Chondrocyte (in vitro differentiated cells): Measurements from ENCODE around the gene ACTC1. TPM values are rescaled to one million over a fixed set of nuclear protein-coding genes. Genes with fewer than 3 reads are reported as not detected.

Experiments
- DNase-seq: peaks from one replicate; pipeline ENCODE4 v3.0.0; 2021; ENCODE audit warnings: mixed read lengths, low spot score
- H3K27ac Mint-ChIP-seq: one replicate; pipeline ENCODE4 v1.8.0; 2021; ENCODE audit warnings: mild to moderate bottlenecking, moderate library complexity, mixed read lengths; ENCODE audit not compliant: unreplicated experiment
- H3K27me3 Mint-ChIP-seq: 2 replicates; pipeline ENCODE4 v1.8.0; 2021; ENCODE audit warnings: low read depth, mixed read lengths
- H3K36me3 Mint-ChIP-seq: 2 replicates; pipeline ENCODE4 v1.8.0; 2021; ENCODE audit warnings: low read depth, mixed read lengths
- H3K4me1 Mint-ChIP-seq: 2 replicates; pipeline ENCODE4 v1.8.0; 2021; ENCODE audit warnings: low read depth, mild to moderate bottlenecking, mixed read lengths
- H3K4me3 Mint-ChIP-seq: one replicate; pipeline ENCODE4 v1.8.0; 2021; ENCODE audit warnings: mild to moderate bottlenecking, moderate library complexity, mixed read lengths; ENCODE audit not compliant: unreplicated experiment
- H3K9me3 Mint-ChIP-seq: 2 replicates; pipeline ENCODE4 v1.8.0; 2021; ENCODE audit warnings: low read depth, mixed read lengths
- total RNA-seq: library from RNA; stranded (reverse); gene quantifications from 3 replicates; pipeline ENCODE4 v1.2.1, GENCODE V29; 2021
- TF ChIP-seq, protein P1 (sequence below): fragments of 200-600 bp; sonication (generic); IDR thresholded peaks from 2 replicates; pipeline ENCODE4 v1.5.0; 2021; ENCODE audit warnings: antibody characterized with exemption, mild to moderate bottlenecking, moderate library complexity

Gene ACTC1
- total RNA-seq, 1 donor from 2014 or later: 6.2 TPM

DNA sequence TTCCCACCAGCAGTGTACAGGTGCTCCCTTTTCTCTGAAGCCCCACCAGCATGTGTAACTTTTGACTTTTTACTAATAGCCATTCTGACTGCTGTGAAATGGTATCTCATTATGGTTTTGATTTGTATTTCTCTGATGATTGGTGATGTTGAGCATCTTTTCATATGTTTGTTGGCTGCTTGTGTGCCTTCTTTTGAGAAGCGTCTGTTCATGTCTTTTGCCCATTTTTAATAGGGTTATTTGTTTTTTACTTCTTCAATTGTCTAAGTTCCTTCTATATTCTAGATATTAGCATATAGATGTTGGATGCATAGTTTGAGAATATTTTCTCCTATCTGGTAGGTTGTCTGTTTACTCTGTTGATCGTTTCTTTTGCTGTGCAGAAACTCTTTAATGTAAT, 14.6 kb downstream of the ACTC1 start:
- H3K27ac Mint-ChIP-seq: no peak overlapping the region
- TF ChIP-seq, protein P1, sequence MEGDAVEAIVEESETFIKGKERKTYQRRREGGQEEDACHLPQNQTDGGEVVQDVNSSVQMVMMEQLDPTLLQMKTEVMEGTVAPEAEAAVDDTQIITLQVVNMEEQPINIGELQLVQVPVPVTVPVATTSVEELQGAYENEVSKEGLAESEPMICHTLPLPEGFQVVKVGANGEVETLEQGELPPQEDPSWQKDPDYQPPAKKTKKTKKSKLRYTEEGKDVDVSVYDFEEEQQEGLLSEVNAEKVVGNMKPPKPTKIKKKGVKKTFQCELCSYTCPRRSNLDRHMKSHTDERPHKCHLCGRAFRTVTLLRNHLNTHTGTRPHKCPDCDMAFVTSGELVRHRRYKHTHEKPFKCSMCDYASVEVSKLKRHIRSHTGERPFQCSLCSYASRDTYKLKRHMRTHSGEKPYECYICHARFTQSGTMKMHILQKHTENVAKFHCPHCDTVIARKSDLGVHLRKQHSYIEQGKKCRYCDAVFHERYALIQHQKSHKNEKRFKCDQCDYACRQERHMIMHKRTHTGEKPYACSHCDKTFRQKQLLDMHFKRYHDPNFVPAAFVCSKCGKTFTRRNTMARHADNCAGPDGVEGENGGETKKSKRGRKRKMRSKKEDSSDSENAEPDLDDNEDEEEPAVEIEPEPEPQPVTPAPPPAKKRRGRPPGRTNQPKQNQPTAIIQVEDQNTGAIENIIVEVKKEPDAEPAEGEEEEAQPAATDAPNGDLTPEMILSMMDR: no peak
- peaks cover 18% of the 10 kb centered on the region for H3K9me3 Mint-ChIP-seq
- H3K36me3 Mint-ChIP-seq: no peaks in the 10 kb centered on the region
- no peak overlapping the region for H3K4me3 Mint-ChIP-seq
- DNase-seq: no peak
- no peaks in the 10 kb centered on the region for H3K4me1 Mint-ChIP-seq
- H3K27me3 Mint-ChIP-seq: peaks cover 34% of the 10 kb centered on the region

- TF ChIP-seq, protein P1: no peak
- Mint-ChIP-seq H3K4me1 (no peaks in the 10 kb centered on the region), H3K27ac (no peak overlapping the region)
Measured at GRCh38 chr15:34776606-34777105, 18.7 kb downstream of the ACTC1 start.

GRCh38 chr15:34773917-34774316, 21.4 kb downstream of the ACTC1 start:
- H3K36me3 Mint-ChIP-seq: no peaks in the 10 kb centered on the region
- H3K27me3 Mint-ChIP-seq: peaks cover 51% of the 10 kb centered on the region
- no peaks in the 10 kb centered on the region for H3K9me3 Mint-ChIP-seq
- TF ChIP-seq, protein P1: no peak
- no peaks in the 10 kb centered on the region for H3K4me1 Mint-ChIP-seq
- no peak for DNase-seq
- no peak overlapping the region for H3K4me3 Mint-ChIP-seq
- no peak overlapping the region for H3K27ac Mint-ChIP-seq

More at GRCh38 chr15:34776606-34777105, 18.7 kb downstream of the ACTC1 start:
- Mint-ChIP-seq H3K27me3 (peaks cover 37% of the 10 kb centered on the region), H3K9me3 (peaks cover 14% of the 10 kb centered on the region), H3K4me3 (no peak overlapping the region), H3K36me3 (no peaks in the 10 kb centered on the region)
- no peak for DNase-seq

DNA sequence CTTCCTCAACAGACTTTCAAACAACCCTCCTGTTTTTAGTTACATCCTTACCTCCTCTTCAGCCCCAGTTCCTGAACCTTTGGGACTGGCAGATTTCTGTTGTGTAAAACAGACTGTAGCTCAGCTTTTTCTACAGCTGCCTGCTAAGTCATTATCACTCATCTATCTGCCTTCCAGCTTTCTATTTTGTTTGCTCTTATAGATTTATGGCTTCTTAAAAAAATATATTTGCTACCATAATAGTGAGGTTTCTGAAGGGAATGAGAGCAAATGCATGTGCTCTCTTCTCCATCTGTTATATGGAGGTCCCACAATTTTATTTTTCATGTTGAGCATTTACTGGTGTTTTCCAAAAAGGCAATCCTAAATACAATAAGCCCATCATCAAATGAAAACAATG, 22.3 kb downstream of the ACTC1 start:
- Mint-ChIP-seq H3K27me3 (peaks cover 51% of the 10 kb centered on the region), H3K9me3 (no peaks in the 10 kb centered on the region), H3K4me3 (no peak overlapping the region), H3K4me1 (no peaks in the 10 kb centered on the region), H3K36me3 (no peaks in the 10 kb centered on the region), H3K27ac (no peak overlapping the region)
- TF ChIP-seq, protein P1: no peak
- no peak for DNase-seq

- no peaks in the 10 kb centered on the region for H3K36me3 Mint-ChIP-seq
- no peak overlapping the region for H3K27ac Mint-ChIP-seq
- H3K27me3 Mint-ChIP-seq: peaks cover 51% of the 10 kb centered on the region
- no peak for DNase-seq
- TF ChIP-seq, protein P1: no peak
- H3K9me3 Mint-ChIP-seq: no peaks in the 10 kb centered on the region
- H3K4me3 Mint-ChIP-seq: no peak overlapping the region
- H3K4me1 Mint-ChIP-seq: no peaks in the 10 kb centered on the region
Measured at GRCh38 chr15:34772312-34772711, 23.0 kb downstream of the ACTC1 start.
